Stimulated activated CD8-positive, alpha-beta memory T cell treated with anti-CD3 and anti-CD28 coated beads, Interleukin-4, amount 100 ng/mL, for 48 hours (primary cell): Measurements from ENCODE around the gene ZNF496.
"Not testable (repeated sequence)": the region's sequence is repeated elsewhere in the genome, so short reads cannot be mapped to it uniquely, and the experiment has no call there.

ENCODE experiments used
- DNase-seq: peaks from one replicate; pipeline ENCODE4 v3.0.0-alpha.2; 2020

The ZNF496 gene

DNA sequence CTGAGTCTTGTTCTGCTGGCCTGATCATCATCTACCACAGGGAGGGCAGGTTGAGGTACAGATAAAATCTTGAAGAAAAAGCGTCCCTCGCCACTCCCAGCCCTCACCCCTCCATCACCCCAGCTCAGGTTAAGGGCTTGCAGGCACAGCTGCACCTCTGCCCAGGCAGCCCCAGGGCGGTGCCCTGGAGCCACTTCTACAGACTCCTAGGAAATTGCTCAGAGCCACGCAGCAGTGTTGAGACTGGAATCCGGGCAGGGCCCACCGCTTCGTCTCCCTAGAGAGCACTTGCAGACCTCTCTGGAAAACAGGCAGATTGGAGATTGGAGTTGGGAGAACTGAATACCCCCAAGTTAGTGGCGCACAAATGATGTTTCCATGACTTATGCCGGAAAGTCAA, 40.5 kb downstream of the ZNF496 start:
- DNase-seq: no peak

DNA sequence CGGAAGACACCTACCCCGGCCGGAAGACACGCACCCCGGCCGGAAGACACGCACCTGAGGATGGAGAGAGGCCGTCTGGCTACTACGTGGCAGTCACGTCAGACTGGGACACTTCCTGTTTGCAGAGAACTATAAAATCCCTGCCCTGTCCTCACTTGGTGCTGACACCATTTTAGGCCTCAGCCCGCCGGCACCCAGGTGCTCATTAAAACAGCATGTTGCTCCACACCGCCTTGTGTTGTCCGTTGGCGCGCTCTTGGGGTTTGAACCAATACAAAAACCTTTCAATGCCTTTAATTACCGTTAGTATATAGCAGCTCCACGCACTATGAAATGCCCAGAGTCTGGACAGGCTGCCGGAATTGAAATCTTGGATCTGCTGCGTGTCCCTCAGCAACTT, 41.1 kb downstream of the ZNF496 start:
- no peak for DNase-seq

- DNase-seq: not testable (repeated sequence)
These were observed 42.3 kb downstream of the ZNF496 start for GRCh38 chr1:247289274-247289892.

GRCh38 chr1:247288341-247288740, 43.3 kb downstream of the ZNF496 start:
- no peak for DNase-seq

GRCh38 chr1:247287460-247287859, 44.2 kb downstream of the ZNF496 start:
- DNase-seq: no peak

GRCh38 chr1:247286134-247286670, 45.5 kb downstream of the ZNF496 start:
- no peak for DNase-seq

DNA sequence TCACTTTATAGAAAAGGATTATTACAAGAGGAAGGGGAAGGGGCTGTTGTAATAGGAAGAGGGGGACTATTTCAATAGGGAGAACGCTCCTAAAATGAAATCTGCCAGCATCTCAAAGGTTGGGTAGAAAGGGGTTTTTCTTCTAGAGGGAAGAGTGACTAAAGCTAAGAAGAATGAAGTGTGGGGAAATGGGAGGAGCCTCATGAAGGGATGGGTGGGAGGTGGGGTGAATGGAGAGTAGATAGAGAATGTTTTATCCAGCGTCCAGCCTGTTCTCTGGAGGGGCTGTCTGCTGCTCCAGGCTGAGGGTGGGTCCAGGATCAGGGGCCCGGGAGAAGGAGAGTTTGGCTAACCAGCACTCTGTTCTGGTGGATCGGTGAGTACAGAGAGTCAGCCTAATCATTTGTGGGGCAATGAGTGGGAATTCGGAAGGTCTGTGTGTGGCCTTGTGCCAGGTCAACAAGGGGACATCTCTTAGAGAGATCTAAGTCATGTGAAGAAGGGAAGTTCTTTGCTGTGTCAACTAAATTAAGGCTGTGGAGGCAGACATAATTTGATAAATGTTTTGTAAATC, 50.6 kb downstream of the ZNF496 start:
- DNase-seq: no peak

DNA sequence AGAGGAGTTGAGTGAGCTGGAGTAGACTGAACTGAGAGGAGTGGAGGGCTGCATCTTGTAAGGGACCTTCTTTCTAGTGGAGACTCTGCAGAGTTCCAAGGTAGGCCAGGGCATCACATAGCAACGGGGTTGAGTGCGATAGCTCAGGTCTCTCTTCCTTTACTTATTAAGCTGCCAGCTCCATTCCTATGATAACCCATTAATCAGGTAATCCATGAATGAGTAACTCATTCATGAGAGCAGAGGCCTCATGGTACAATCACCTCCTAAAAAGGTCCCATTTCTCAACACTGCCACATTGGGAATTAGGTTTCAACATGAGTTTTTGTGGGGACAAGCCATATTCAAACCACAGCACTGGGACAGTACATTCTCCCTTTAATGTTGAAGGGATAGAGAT, 54.5 kb downstream of the ZNF496 start:
- no peak for DNase-seq

DNA sequence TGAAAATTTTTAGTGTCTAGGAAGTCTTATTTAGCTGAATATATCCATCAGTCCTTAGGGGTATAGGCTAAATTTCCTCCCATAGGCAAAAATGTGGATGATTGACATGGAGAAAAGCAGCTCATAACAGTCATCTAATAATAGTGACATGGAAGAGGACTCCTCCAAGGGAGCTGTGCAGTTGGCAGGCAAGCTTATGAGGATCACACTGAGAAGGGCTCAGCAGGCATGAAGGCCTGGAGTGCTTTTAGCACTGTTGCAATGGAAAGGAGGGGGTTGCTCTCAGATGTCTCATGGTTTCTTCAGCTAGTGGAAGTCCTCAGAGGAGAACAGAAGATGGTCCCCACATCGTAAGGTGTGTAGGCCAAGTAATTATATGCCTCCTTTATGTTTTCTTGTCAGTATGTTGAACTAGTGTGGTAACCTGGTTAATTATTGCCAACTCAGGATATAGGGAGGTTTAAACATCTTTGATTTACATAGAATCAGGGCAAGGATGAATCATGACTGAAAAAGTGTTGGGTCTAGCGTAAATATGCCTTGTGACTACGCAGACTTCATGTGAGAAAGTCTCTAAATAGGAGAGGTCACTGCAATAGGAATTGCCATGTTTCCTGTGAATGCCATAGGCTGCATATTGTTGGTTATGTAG, 56.9 kb downstream of the ZNF496 start:
- no peak for DNase-seq

DNA sequence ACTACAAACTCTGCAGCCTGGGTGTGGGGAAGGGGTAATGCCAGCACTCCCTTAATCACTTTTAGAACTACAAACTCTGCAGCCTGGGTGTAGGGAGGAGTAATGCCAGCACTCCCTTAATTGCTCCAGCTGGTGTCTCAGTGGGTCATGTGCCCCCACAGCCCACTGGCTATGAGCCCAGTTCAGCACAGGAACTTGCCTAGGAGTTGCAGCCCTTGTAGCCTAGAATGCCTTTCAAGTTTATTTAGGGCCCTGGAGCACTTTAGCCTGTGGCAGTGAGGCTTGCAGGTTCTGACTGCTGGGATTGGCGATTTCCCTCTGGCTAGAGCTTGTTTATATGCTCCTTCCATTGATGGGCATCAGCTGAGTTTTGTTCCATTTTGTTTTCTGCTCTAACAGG, 58.7 kb downstream of the ZNF496 start:
- DNase-seq: no peak

GRCh38 chr1:247270003-247270402, 61.7 kb downstream of the ZNF496 start:
- no peak for DNase-seq

DNA sequence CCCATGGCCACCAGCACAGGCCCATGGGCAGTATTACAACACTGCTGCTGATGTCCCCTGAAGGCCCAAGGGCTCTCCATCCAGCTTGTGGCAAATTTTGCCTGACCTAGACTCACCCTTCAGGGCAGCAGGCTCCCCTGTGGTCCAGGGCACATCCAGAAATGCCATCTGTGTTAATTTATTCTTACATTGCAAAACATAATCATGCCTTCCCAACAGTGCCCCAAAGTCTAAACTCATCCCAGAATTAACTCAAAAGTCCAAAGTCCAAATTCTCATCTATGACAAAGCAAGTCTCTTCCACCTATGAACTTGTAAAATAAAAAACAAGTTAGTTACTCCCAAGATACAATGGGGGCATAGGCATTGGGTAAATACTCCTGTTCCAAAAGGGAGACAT, 62.5 kb downstream of the ZNF496 start:
- DNase-seq: no peak

DNA sequence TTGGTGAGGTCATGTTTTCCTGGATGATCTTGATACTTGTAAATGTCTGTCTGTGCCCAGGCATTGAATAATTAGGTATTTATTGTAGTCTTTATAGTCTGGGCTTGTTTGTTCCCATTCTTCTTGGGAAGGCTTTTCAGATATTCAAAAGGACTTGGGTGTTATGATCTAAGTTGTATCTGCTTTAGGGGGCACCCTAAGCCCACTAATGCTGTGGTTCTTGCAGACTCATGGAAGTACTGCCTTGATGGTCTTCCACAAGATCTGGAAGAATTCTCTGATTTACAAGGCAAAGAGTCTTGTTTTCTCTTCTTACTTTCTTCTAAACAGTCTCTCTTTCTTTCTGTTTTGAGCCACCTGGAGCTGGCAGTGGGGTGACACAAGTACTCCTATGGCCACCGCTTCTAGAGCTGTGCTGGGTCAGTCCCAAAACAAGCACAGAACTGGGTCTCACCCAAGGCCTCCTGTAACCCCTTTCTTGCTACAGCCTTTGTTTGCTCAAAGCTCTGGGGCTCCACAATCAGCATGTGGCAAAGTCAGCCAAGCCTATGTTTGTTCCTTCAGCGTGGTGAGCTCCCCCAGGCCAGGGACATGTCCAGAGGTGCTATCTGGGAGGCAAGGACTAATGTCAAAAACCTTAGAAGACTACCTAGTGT, 63.1 kb downstream of the ZNF496 start:
- DNase-seq: no peak

DNA sequence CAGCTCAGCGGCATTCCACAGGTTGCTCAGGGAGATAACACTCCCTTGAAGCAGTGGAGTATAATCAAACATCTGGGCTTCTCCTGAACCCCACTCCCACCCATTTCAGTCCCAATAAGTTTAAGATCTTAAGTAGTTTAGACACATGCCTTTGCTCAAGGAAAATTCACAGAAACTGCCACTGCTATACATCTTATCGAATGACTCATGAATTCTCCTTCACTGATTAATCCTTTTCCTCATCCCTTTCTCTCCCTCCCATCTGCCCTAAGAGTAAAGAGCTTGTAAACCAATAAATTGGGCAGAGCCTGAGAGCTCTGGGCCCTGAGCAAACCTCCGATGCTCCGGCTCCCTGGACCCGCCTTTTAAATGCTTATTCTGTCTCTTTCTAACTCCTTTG, 65.6 kb downstream of the ZNF496 start:
- DNase-seq: no peak

DNA sequence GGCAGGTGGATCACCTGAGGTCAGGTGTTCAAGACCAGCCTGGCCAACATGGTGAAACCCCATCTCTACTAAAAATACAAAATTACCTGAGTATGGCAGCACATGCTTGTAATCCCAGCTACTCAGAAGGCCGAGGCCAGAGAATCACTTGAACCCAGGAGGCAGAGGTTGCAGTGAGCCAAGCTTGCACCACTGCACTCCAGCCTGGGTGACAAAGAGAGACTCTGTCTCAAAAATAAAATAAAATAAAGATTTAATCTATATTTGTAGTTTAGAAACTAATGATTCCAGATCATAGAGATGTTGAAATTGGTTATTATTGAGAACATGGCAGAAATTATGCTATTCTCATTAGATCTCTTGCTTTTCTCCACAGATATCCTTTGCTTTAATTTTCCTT, 75.9 kb downstream of the ZNF496 start, which contains the start of gene VN1R5:
TSS of gene VN1R5 (plus strand) at position 301 of the 400 bp plus-strand sequence.
- DNase-seq: not testable (repeated sequence)

- no peak for DNase-seq
These were observed 84.1 kb downstream of the ZNF496 start for GRCh38 chr1:247247568-247247967.
